HepG2 (cell line): Measurements from ENCODE around the gene SLC4A11.

ENCODE experiments used
- CHD2 ChIP-seq: IDR thresholded peaks from 2 replicates; pipeline ENCODE4 v1.6.1; 2011; ENCODE audit warnings: low read depth, low read length, improper control_type of control experiment
- CHD4 ChIP-seq: fragments of 200-600 bp; sonication (generic); IDR thresholded peaks from 2 replicates; pipeline ENCODE4 v1.7.0; 2017; ENCODE audit warnings: mild to moderate bottlenecking, low read length, borderline replicate concordance
- DDIT3 ChIP-seq: sonication (generic); formaldehyde crosslinking; IDR thresholded peaks from 2 replicates; pipeline ENCODE4 v1.4.0; 2020; ENCODE audit warnings: mild to moderate bottlenecking, missing genetic modification reagents
- NFYB ChIP-seq: sonication (generic); formaldehyde crosslinking; IDR thresholded peaks from 2 replicates; pipeline ENCODE4 v1.4.0; 2020; ENCODE audit warnings: missing genetic modification reagents
- POLR2A ChIP-seq, 2 experiments: IDR thresholded peaks; 2 replicates each; pipeline ENCODE4 v1.6.1; 2011; ENCODE audit warnings: low read depth in 2 of 2, low read length in 2 of 2, mild to moderate bottlenecking in 1 of 2, moderate library complexity in 1 of 2; ENCODE audit not compliant: insufficient read depth in 1 of 2
- REST ChIP-seq, 2 experiments: IDR thresholded peaks; 2 replicates each; pipeline ENCODE4 v1.6.1; 2011 to 2012; ENCODE audit warnings: low read length in 2 of 2, borderline replicate concordance in 1 of 2, low read depth in 1 of 2, mild to moderate bottlenecking in 1 of 2, moderate library complexity in 1 of 2
- SOX6 ChIP-seq, 2 experiments: fragments of 450-650 bp in 1 of 2; sonication (generic) in 1 of 2; formaldehyde crosslinking in 1 of 2; IDR thresholded peaks; 2 replicates each; pipeline versions ENCODE4 v1.4.0 to v1.6.1; 2017 to 2020; ENCODE audit warnings: antibody characterized with exemption in 1 of 2, mild to moderate bottlenecking in 1 of 2, missing genetic modification reagents in 1 of 2
- ZNF652 ChIP-seq: IDR thresholded peaks from 2 replicates; pipeline ENCODE4 v1.6.1; 2016; ENCODE audit warnings: low read depth, borderline replicate concordance
- TF ChIP-seq, protein P1 (sequence below): sonication (generic); formaldehyde crosslinking; IDR thresholded peaks from 2 replicates; pipeline ENCODE4 v1.8.0; 2022; ENCODE audit warnings: missing genetic modification reagents, low read depth, mild to moderate bottlenecking, borderline replicate concordance

DNA sequence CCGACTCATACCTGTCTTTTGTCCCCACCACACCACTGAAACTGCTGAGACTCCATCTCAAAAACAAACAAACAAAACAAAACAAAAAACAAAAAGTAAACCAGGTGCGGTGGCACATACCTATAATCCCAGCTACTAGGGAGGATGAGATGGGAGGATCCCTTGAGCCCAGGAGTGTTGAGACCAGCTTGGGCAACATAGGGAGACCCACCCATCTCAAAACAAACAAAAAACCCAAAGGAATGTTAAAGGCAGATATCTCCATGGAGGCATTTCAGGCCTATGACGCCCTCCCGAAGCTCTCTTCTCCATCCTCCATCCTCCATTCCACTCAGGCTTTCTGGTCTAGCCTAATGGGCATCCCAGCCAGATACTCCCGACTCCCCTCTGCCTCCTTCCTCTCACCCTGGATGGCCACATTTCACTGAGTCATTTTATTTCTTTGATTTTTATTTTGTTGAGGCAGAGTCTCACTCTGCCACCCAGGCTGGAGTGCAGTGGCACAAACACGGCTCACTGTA lies 3.2 kb upstream of the SLC4A11 start:
- TF ChIP-seq SOX6 (IDR thresholded peaks at IDR 0.05) (no peak), SOX6 (CRISPR knock-in tag; IDR thresholded peaks at IDR 0.05) (no peak), DDIT3 (CRISPR knock-in tag) (no peak), CHD2 (no peak), CHD4 (no peak), REST (IDR thresholded peaks at IDR 0.05; ENCODE audit: borderline replicate concordance in 1 of 2, low read depth in 1 of 2, low read length in 2 of 2) (no peak), NFYB (CRISPR knock-in tag) (no peak), ZNF652 (CRISPR knock-in tag) (no peak), POLR2A (IDR thresholded peaks at IDR 0.05; ENCODE audit: insufficient read depth in 1 of 2, low read depth in 2 of 2, low read length in 2 of 2) (no peak)
- TF ChIP-seq, protein P1, sequence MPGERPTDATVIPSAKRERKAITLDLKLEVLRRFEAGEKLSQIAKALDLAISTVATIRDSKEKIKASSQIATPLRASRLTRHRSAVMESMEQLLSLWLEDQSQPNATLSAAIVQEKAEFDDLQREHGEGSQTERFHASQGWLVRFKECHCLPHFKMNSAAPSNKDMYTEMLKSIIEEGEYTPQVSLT: no peak
